HCT116 (cell line): ENCODE data around the gene JUN. TPM values are rescaled to one million over a fixed set of nuclear protein-coding genes. Genes with fewer than 3 reads are reported as not detected.

Experiments
- ATAC-seq: fragments of 200-7000 bp; cut with Tn5 transposase; 2 replicates; pipeline ENCODE4 v1.9.1; 2020; ENCODE audit warnings: mild to moderate bottlenecking, moderate library complexity
- BruUV-seq: library from RNA; stranded (reverse); fragments of 400-500 nt; replicated peaks from 2 replicates; lab custom pipeline; 2021; lab: Mats Ljungman, UMichigan
- CTCF ChIA-PET: fragments of 300-600 bp; sonication (Branson Sonifier 250); formaldehyde crosslinking; loops from one replicate; lab custom pipeline; 2021; ENCODE audit warnings: antibody characterized with exemption; lab: Charles Lee
- POLR2A ChIA-PET: fragments of 300-600, 350-600 bp; sonication (Branson Sonifier 250); formaldehyde crosslinking; loops from one replicate; lab custom pipeline; 2021; ENCODE audit warnings: antibody characterized with exemption; lab: Charles Lee
- RAD21 ChIA-PET, 2 experiments: fragments of 300-600 bp; sonication (Branson Sonifier 250); formaldehyde crosslinking; loops; one replicate each; lab custom pipeline; 2023; ENCODE audit warnings: low total read pairs in 2 of 2; ENCODE audit not compliant: uncharacterized antibody in 2 of 2, unreplicated experiment in 2 of 2, low non-redundant PET in 1 of 2; lab: Charles Lee
- DNase-seq: peaks from one replicate; pipeline ENCODE4 v3.0.0-alpha.2; 2010; ENCODE audit warnings: low read depth, low spot score
- H2AFZ ChIP-seq: fragments of 200-600 bp; shearing (Covaris generic), sonication (generic); 2 replicates; pipeline ENCODE4 v1.6.1; 2017; ENCODE audit warnings: low read depth, mixed run types, mixed read lengths, antibody characterized with exemption, low read length; ENCODE audit not compliant: poor library complexity, severe bottlenecking
- H3K27ac ChIP-seq: 2 replicates; pipeline ENCODE4 v1.5.1; 2012; ENCODE audit warnings: low read depth, low read length
- H3K27me3 ChIP-seq: fragments of 200-600 bp; sonication (generic); 2 replicates; pipeline ENCODE4 v1.6.1; 2016; ENCODE audit warnings: mixed run types, low read length, mixed read lengths; ENCODE audit not compliant: insufficient read depth
- H3K36me3 ChIP-seq, 2 experiments: fragments of 200-500 bp in 1 of 2; fragments of 200-600 bp in 1 of 2; sonication (Bioruptor generic) in 1 of 2; sonication (generic) in 1 of 2; 2 replicates each; pipeline versions ENCODE4 v1.5.1 to v1.6.1; 2014 to 2016; ENCODE audit warnings: low read length in 2 of 2, inconsistent platforms in 1 of 2, mixed read lengths in 1 of 2, mixed run types in 1 of 2; ENCODE audit not compliant: insufficient read depth in 2 of 2, control insufficient read depth in 1 of 2
- H3K4me1 ChIP-seq, 2 experiments: fragments of 200-600 bp in 1 of 2; sonication (generic) in 1 of 2; 2 replicates each; pipeline versions ENCODE4 v1.5.1 to v1.6.1; 2012 to 2017; ENCODE audit warnings: low read length in 2 of 2, inconsistent platforms in 1 of 2, mild to moderate bottlenecking in 1 of 2, mixed read lengths in 1 of 2, mixed run types in 1 of 2, moderate library complexity in 1 of 2; ENCODE audit not compliant: insufficient read depth in 2 of 2, control insufficient read depth in 1 of 2
- H3K4me2 ChIP-seq: fragments of 200-600 bp; sonication (generic); 2 replicates; pipeline ENCODE4 v1.6.1; 2017; ENCODE audit warnings: mixed run types, low read length, mixed read lengths
- H3K4me3 ChIP-seq, 2 experiments: fragments of 200-600 bp in 1 of 2; sonication (generic) in 1 of 2; replicated peaks in 1 of 2; 2 replicates each; pipeline ENCODE4 v1.5.1; 2011 to 2016; ENCODE audit warnings: low read length in 2 of 2, control low read depth in 1 of 2, low read depth in 1 of 2, mild to moderate bottlenecking in 1 of 2, mixed read lengths in 1 of 2, mixed run types in 1 of 2
- H3K79me2 ChIP-seq: fragments of 200-600 bp; sonication (generic); 2 replicates; pipeline ENCODE4 v1.6.1; 2017; ENCODE audit warnings: mild to moderate bottlenecking, mixed run types, low read length, moderate library complexity, mixed read lengths; ENCODE audit not compliant: insufficient read depth
- H3K9ac ChIP-seq: fragments of 200-600 bp; sonication (generic); 2 replicates; pipeline ENCODE4 v1.6.1; 2016; ENCODE audit warnings: low read length, mixed read lengths
- H3K9me2 ChIP-seq: fragments of 200-600 bp; sonication (generic), shearing (Covaris generic); 2 replicates; pipeline ENCODE4 v1.6.1; 2017; ENCODE audit warnings: mixed run types, mild to moderate bottlenecking, moderate library complexity; ENCODE audit not compliant: insufficient read depth
- H3K9me3 ChIP-seq, 2 experiments: fragments of 200-500 bp in 1 of 2; fragments of 200-600 bp in 1 of 2; sonication (Bioruptor generic) in 1 of 2; sonication (generic) in 1 of 2; 2 replicates each; pipeline ENCODE4 v1.6.1; 2014 to 2017; ENCODE audit warnings: low read length in 2 of 2, mixed read lengths in 2 of 2, inconsistent platforms in 1 of 2, low read depth in 1 of 2, mild to moderate bottlenecking in 1 of 2, mixed run types in 1 of 2, moderate library complexity in 1 of 2; ENCODE audit not compliant: control insufficient read depth in 1 of 2, insufficient read depth in 1 of 2
- H4K20me1 ChIP-seq: fragments of 200-600 bp; sonication (generic), shearing (Covaris generic); 2 replicates; pipeline ENCODE4 v1.6.1; 2017; ENCODE audit warnings: mixed run types, mild to moderate bottlenecking, moderate library complexity; ENCODE audit not compliant: insufficient read depth
- CBX3 ChIP-seq: IDR thresholded peaks from 2 replicates; pipeline ENCODE4 v1.6.1; 2012; ENCODE audit warnings: low read depth
- CEBPB ChIP-seq: IDR thresholded peaks from 2 replicates; pipeline ENCODE4 v1.6.1; 2012; ENCODE audit warnings: low read depth
- CTCF ChIP-seq, 3 experiments: fragments of 200-600 bp in 1 of 3; sonication (generic) in 1 of 3; IDR thresholded peaks in 2 of 3; conservative IDR thresholded peaks in 1 of 3; 2 replicates each; pipeline ENCODE4 v1.5.1; 2012 to 2017; ENCODE audit warnings: low read depth in 2 of 3, low read length in 2 of 3, antibody characterized with exemption in 1 of 3, borderline replicate concordance in 1 of 3, control low read depth in 1 of 3, mild to moderate bottlenecking in 1 of 3, mixed read lengths in 1 of 3, mixed run types in 1 of 3, moderate library complexity in 1 of 3; ENCODE audit not compliant: insufficient read depth in 1 of 3
- EGR1 ChIP-seq: IDR thresholded peaks from 2 replicates; pipeline ENCODE4 v1.6.1; 2012; ENCODE audit warnings: low read depth
- FOSL1 ChIP-seq: IDR thresholded peaks from 2 replicates; pipeline ENCODE4 v1.6.1; 2012; ENCODE audit warnings: low read depth
- JUND ChIP-seq: IDR thresholded peaks from 2 replicates; pipeline ENCODE4 v1.6.1; 2012
- POLR2A ChIP-seq: IDR thresholded peaks from 2 replicates; pipeline ENCODE4 v1.7.0; 2011; ENCODE audit warnings: borderline replicate concordance; ENCODE audit not compliant: insufficient read depth, insufficient read length; ENCODE audit errors: extremely low read depth
- RAD21 ChIP-seq: IDR thresholded peaks from 2 replicates; pipeline ENCODE4 v1.6.1; 2012; ENCODE audit warnings: low read depth, mild to moderate bottlenecking
- TCF7L2 ChIP-seq: IDR thresholded peaks from 2 replicates; pipeline ENCODE4 v1.7.0; 2011; ENCODE audit warnings: borderline replicate concordance, inconsistent platforms; ENCODE audit not compliant: insufficient read depth, insufficient read length; ENCODE audit errors: extremely low read depth
- YY1 ChIP-seq: IDR thresholded peaks from 2 replicates; pipeline ENCODE4 v1.6.1; 2011; ENCODE audit warnings: low read length, low read depth, moderate library complexity, mild to moderate bottlenecking; ENCODE audit not compliant: insufficient replicate concordance; ENCODE audit errors: extremely low read depth
- intact Hi-C: fragments of 100-400 bp; cut with micrococcal nuclease; formaldehyde crosslinking; loops from 2 replicates; pipeline ENCODE4 v1.10.0; 2022
- total RNA-seq: library from RNA; stranded (reverse); gene quantifications from one replicate; pipeline ENCODE4 v1.2.1, GENCODE V29; 2021; ENCODE audit not compliant: unreplicated experiment
- TF ChIP-seq, protein P1 (sequence below): IDR thresholded peaks from 2 replicates; pipeline ENCODE4 v1.6.1; 2011; ENCODE audit warnings: mild to moderate bottlenecking, low read length, moderate library complexity; ENCODE audit not compliant: insufficient replicate concordance; ENCODE audit errors: extremely low read depth
- TF ChIP-seq, protein P2 (sequence below): IDR thresholded peaks from 2 replicates; pipeline ENCODE4 v1.6.1; 2012
- TF ChIP-seq, protein P3 (sequence below): IDR thresholded peaks from 2 replicates; pipeline ENCODE4 v1.6.1; 2012; ENCODE audit warnings: low read depth

Gene JUN
- total RNA-seq, 1 experiment from 2014 or later, result 18.7 TPM

DNA sequence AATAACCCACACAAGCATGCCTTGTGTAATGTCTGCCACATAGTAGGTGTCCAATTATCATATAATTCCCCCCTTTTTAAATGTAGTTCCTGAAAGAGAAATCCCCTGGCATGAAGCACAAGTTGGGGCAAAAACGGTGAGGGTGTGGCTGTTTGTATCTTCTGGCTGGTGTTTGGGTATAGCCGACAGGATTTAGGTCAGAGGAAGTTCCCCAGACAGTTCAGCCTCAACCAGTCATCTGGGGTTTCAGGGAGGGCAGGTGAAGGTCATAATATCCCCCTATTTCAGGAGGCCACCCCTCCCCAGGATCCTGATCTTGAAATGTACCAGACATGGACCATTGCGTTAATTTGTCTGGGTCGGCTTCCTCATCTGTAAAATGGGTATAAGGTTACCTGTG, 29.1 kb upstream of the JUN start:
- Histone ChIP-seq H3K9me2 (no peaks in the 10 kb centered on the region), H4K20me1 (no peaks in the 10 kb centered on the region), H3K27me3 (no peaks in the 10 kb centered on the region), H3K4me2 (no peak overlapping the region), H3K79me2 (no peaks in the 10 kb centered on the region), H3K27ac (no peak overlapping the region), H2AFZ (no peak overlapping the region), H3K4me1 (peaks cover 22 to 40% of the 10 kb centered on the region in 2 experiments; a peak in 3 of 4 replicates), H3K36me3 (no peaks in the 10 kb centered on the region), H3K4me3 (no peak overlapping the region), H3K9me3 (no peaks in the 10 kb centered on the region), H3K9ac (no peak overlapping the region)
- intact Hi-C loops, result loop anchor here (10.0 kb wide), 1 partner anchor 482 kb away; the partner anchor contains the start of gene FGGY
- CTCF ChIA-PET, result no interaction called here
- no peak for ATAC-seq
- BruUV-seq, result no TSS peak
- DNase-seq, result no peak
- no peak for TF ChIP-seq YY1
- TF ChIP-seq, protein P1, sequence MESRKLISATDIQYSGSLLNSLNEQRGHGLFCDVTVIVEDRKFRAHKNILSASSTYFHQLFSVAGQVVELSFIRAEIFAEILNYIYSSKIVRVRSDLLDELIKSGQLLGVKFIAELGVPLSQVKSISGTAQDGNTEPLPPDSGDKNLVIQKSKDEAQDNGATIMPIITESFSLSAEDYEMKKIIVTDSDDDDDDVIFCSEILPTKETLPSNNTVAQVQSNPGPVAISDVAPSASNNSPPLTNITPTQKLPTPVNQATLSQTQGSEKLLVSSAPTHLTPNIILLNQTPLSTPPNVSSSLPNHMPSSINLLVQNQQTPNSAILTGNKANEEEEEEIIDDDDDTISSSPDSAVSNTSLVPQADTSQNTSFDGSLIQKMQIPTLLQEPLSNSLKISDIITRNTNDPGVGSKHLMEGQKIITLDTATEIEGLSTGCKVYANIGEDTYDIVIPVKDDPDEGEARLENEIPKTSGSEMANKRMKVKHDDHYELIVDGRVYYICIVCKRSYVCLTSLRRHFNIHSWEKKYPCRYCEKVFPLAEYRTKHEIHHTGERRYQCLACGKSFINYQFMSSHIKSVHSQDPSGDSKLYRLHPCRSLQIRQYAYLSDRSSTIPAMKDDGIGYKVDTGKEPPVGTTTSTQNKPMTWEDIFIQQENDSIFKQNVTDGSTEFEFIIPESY, result no peak
- POLR2A ChIA-PET, result no interaction called here
- RAD21 ChIA-PET, result no interaction called here

GRCh38 chr1:58812468-58812867, 28.6 kb upstream of the JUN start:
- H2AFZ ChIP-seq, result no peak overlapping the region
- ChIA-PET POLR2A (no interaction called here), RAD21 (no interaction called here), CTCF (no interaction called here)
- no peak for DNase-seq
- H3K9ac ChIP-seq, result no peak overlapping the region
- H4K20me1 ChIP-seq, result no peaks in the 10 kb centered on the region
- no peaks in the 10 kb centered on the region for H3K9me2 ChIP-seq
- H3K9me3 ChIP-seq, result no peaks in the 10 kb centered on the region
- no peaks in the 10 kb centered on the region for H3K36me3 ChIP-seq
- no peak overlapping the region for H3K4me2 ChIP-seq
- H3K79me2 ChIP-seq, result no peaks in the 10 kb centered on the region
- intact Hi-C loops, result loop anchor here (10.0 kb wide), 1 partner anchor 482 kb away; the partner anchor contains the start of gene FGGY
- BruUV-seq, result no TSS peak
- ATAC-seq, result no peak
- H3K27ac ChIP-seq, result no peak overlapping the region
- H3K27me3 ChIP-seq, result no peaks in the 10 kb centered on the region
- H3K4me3 ChIP-seq, result no peak overlapping the region
- H3K4me1 ChIP-seq, result peaks cover 22 to 36% of the 10 kb centered on the region in 2 experiments; a peak in 3 of 4 replicates
- no peak for TF ChIP-seq RAD21
- no peak for TF ChIP-seq TCF7L2
- TF ChIP-seq CEBPB, result no peak
- TF ChIP-seq POLR2A, result no peak
- TF ChIP-seq, protein P2, sequence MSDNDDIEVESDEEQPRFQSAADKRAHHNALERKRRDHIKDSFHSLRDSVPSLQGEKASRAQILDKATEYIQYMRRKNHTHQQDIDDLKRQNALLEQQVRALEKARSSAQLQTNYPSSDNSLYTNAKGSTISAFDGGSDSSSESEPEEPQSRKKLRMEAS, result no peak
- TF ChIP-seq JUND, result no peak
- TF ChIP-seq CTCF (IDR thresholded peaks at IDR 0.05 in 2 of 3, conservative IDR thresholded peaks at IDR 0.05 in 1 of 3; ENCODE audit: borderline replicate concordance in 1 of 3, insufficient read depth in 1 of 3, low read depth in 2 of 3, low read length in 2 of 3), result no peak
- TF ChIP-seq EGR1, result no peak
- no peak for TF ChIP-seq FOSL1
- TF ChIP-seq, protein P3, sequence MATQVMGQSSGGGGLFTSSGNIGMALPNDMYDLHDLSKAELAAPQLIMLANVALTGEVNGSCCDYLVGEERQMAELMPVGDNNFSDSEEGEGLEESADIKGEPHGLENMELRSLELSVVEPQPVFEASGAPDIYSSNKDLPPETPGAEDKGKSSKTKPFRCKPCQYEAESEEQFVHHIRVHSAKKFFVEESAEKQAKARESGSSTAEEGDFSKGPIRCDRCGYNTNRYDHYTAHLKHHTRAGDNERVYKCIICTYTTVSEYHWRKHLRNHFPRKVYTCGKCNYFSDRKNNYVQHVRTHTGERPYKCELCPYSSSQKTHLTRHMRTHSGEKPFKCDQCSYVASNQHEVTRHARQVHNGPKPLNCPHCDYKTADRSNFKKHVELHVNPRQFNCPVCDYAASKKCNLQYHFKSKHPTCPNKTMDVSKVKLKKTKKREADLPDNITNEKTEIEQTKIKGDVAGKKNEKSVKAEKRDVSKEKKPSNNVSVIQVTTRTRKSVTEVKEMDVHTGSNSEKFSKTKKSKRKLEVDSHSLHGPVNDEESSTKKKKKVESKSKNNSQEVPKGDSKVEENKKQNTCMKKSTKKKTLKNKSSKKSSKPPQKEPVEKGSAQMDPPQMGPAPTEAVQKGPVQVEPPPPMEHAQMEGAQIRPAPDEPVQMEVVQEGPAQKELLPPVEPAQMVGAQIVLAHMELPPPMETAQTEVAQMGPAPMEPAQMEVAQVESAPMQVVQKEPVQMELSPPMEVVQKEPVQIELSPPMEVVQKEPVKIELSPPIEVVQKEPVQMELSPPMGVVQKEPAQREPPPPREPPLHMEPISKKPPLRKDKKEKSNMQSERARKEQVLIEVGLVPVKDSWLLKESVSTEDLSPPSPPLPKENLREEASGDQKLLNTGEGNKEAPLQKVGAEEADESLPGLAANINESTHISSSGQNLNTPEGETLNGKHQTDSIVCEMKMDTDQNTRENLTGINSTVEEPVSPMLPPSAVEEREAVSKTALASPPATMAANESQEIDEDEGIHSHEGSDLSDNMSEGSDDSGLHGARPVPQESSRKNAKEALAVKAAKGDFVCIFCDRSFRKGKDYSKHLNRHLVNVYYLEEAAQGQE, result no peak
- TF ChIP-seq CBX3, result no peak
